Measurements from ENCODE around the gene OR6F1.
"Not testable (repeated sequence)": the region's sequence is repeated elsewhere in the genome, so short reads cannot be mapped to it uniquely, and the experiment has no call there.

OR6F1 gene

GRCh38 chr1:247716546-247716945 lies at the start of gene OR6F1:
Gene OR6F1 (minus strand): TSS chr1:247716646. CDS start chr1:247712755, 3,891 bp downstream.
- Histone ChIP-seq H3K27me3 (ENCODE audit: low read depth, low read length) (no peaks in the 10 kb centered on the region), H3K4me3 (ENCODE audit: low read depth in 1 of 2, low read length in 2 of 2) (no peak within 1 kb of the TSS), H3K27ac (ENCODE audit: low read length) (no peak within 1 kb of the TSS), H3K9me3 (ENCODE audit: control insufficient read depth in 1 of 2, low read length in 2 of 2) (peaks cover 0 to 4% of the 10 kb centered on the region in 2 donors), H3K4me1 (ENCODE audit: control insufficient read depth in 1 of 2, insufficient read depth in 2 of 2, low read length in 2 of 2) (no peaks in the 10 kb centered on the region), H3K36me3 (ENCODE audit: control insufficient read depth in 1 of 2, insufficient read depth in 2 of 2, low read length in 2 of 2) (no peaks in the 10 kb centered on the region)

GRCh38 chr1:247760456-247760855 lies 44.0 kb upstream of the OR6F1 start, which contains the start of gene OR1C1:
Gene OR1C1 (minus strand): TSS chr1:247760556. CDS start chr1:247758406, 2,150 bp downstream.
- Histone ChIP-seq H3K36me3 (ENCODE audit: control insufficient read depth in 1 of 2, insufficient read depth in 2 of 2, low read length in 2 of 2) (no peaks in the 10 kb centered on the region), H3K9me3 (ENCODE audit: control insufficient read depth in 1 of 2, low read length in 2 of 2) (no peaks in the 10 kb centered on the region), H3K27me3 (ENCODE audit: low read depth, low read length) (no peaks in the 10 kb centered on the region), H3K4me1 (ENCODE audit: control insufficient read depth in 1 of 2, insufficient read depth in 2 of 2, low read length in 2 of 2) (no peaks in the 10 kb centered on the region), H3K4me3 (ENCODE audit: low read depth in 1 of 2, low read length in 2 of 2) (no peak within 1 kb of the TSS), H3K27ac (ENCODE audit: low read length) (no peak within 1 kb of the TSS)

GRCh38 chr1:247754311-247754710 lies 37.9 kb upstream of the OR6F1 start:
- H3K4me1 ChIP-seq (ENCODE audit: control insufficient read depth in 1 of 2, insufficient read depth in 2 of 2, low read length in 2 of 2); H3K27ac ChIP-seq (ENCODE audit: low read length); H3K36me3 ChIP-seq (ENCODE audit: control insufficient read depth in 1 of 2, insufficient read depth in 2 of 2, low read length in 2 of 2); H3K4me3 ChIP-seq (ENCODE audit: low read depth in 1 of 2, low read length in 2 of 2); H3K27me3 ChIP-seq (ENCODE audit: low read depth, low read length): not testable (repeated sequence)
- peaks cover 0 to 12% of the 10 kb centered on the region in 2 donors for H3K9me3 ChIP-seq (ENCODE audit: control insufficient read depth in 1 of 2, low read length in 2 of 2)

- H3K9me3 ChIP-seq (ENCODE audit: control insufficient read depth in 1 of 2, low read length in 2 of 2): peaks cover 0 to 12% of the 10 kb centered on the region in 2 donors
- no peak overlapping the region for H3K4me3 ChIP-seq (ENCODE audit: low read depth in 1 of 2, low read length in 2 of 2)
- no peak overlapping the region for H3K27ac ChIP-seq (ENCODE audit: low read length)
- no peaks in the 10 kb centered on the region for H3K27me3 ChIP-seq (ENCODE audit: low read depth, low read length)
- H3K4me1 ChIP-seq (ENCODE audit: control insufficient read depth in 1 of 2, insufficient read depth in 2 of 2, low read length in 2 of 2): no peaks in the 10 kb centered on the region
- H3K36me3 ChIP-seq (ENCODE audit: control insufficient read depth in 1 of 2, insufficient read depth in 2 of 2, low read length in 2 of 2): no peaks in the 10 kb centered on the region
These were observed 33.4 kb upstream of the OR6F1 start for GRCh38 chr1:247749870-247750269.

- peaks cover 0 to 12% of the 10 kb centered on the region in 2 donors for H3K9me3 ChIP-seq (ENCODE audit: control insufficient read depth in 1 of 2, low read length in 2 of 2)
These were observed 31.6 kb upstream of the OR6F1 start, which contains the start of gene OR14A2 for GRCh38 chr1:247748041-247748440. Gene OR14A2 (minus strand): TSS chr1:247748141.

GRCh38 chr1:247747616-247748015 lies 31.2 kb upstream of the OR6F1 start:
- Histone ChIP-seq H3K27ac (ENCODE audit: low read length) (no peak overlapping the region), H3K36me3 (ENCODE audit: control insufficient read depth in 1 of 2, insufficient read depth in 2 of 2, low read length in 2 of 2) (no peaks in the 10 kb centered on the region), H3K9me3 (ENCODE audit: control insufficient read depth in 1 of 2, low read length in 2 of 2) (peaks cover 0 to 12% of the 10 kb centered on the region in 2 donors), H3K27me3 (ENCODE audit: low read depth, low read length) (no peaks in the 10 kb centered on the region), H3K4me1 (ENCODE audit: control insufficient read depth in 1 of 2, insufficient read depth in 2 of 2, low read length in 2 of 2) (no peaks in the 10 kb centered on the region), H3K4me3 (ENCODE audit: low read depth in 1 of 2, low read length in 2 of 2) (no peak overlapping the region)

More at GRCh38 chr1:247748041-247748440, 31.6 kb upstream of the OR6F1 start, which contains the start of gene OR14A2:
- H3K36me3 ChIP-seq (ENCODE audit: control insufficient read depth in 1 of 2, insufficient read depth in 2 of 2, low read length in 2 of 2): no peaks in the 10 kb centered on the region
- no peak within 1 kb of the TSS for H3K4me3 ChIP-seq (ENCODE audit: low read depth in 1 of 2, low read length in 2 of 2)
- H3K27ac ChIP-seq (ENCODE audit: low read length): no peak within 1 kb of the TSS
- H3K4me1 ChIP-seq (ENCODE audit: control insufficient read depth in 1 of 2, insufficient read depth in 2 of 2, low read length in 2 of 2): no peaks in the 10 kb centered on the region
- no peaks in the 10 kb centered on the region for H3K27me3 ChIP-seq (ENCODE audit: low read depth, low read length)

- Histone ChIP-seq H3K27ac (ENCODE audit: low read length) (no peak overlapping the region), H3K4me3 (ENCODE audit: low read depth in 1 of 2, low read length in 2 of 2) (no peak overlapping the region), H3K36me3 (ENCODE audit: control insufficient read depth in 1 of 2, insufficient read depth in 2 of 2, low read length in 2 of 2) (no peaks in the 10 kb centered on the region), H3K9me3 (ENCODE audit: control insufficient read depth in 1 of 2, low read length in 2 of 2) (peaks cover 0 to 12% of the 10 kb centered on the region in 2 donors), H3K27me3 (ENCODE audit: low read depth, low read length) (no peaks in the 10 kb centered on the region), H3K4me1 (ENCODE audit: control insufficient read depth in 1 of 2, insufficient read depth in 2 of 2, low read length in 2 of 2) (no peaks in the 10 kb centered on the region)
These were observed 30.0 kb upstream of the OR6F1 start for GRCh38 chr1:247746391-247746935.

- H3K4me1 ChIP-seq (ENCODE audit: control insufficient read depth in 1 of 2, insufficient read depth in 2 of 2, low read length in 2 of 2); H3K4me3 ChIP-seq (ENCODE audit: low read depth in 1 of 2, low read length in 2 of 2); H3K27me3 ChIP-seq (ENCODE audit: low read depth, low read length); H3K9me3 ChIP-seq (ENCODE audit: control insufficient read depth in 1 of 2, low read length in 2 of 2); H3K27ac ChIP-seq (ENCODE audit: low read length); H3K36me3 ChIP-seq (ENCODE audit: control insufficient read depth in 1 of 2, insufficient read depth in 2 of 2, low read length in 2 of 2): not testable (repeated sequence)
These were observed 25.8 kb upstream of the OR6F1 start for GRCh38 chr1:247742215-247742760.

GRCh38 chr1:247741756-247742155 lies 25.3 kb upstream of the OR6F1 start:
- Histone ChIP-seq H3K4me1 (ENCODE audit: control insufficient read depth in 1 of 2, insufficient read depth in 2 of 2, low read length in 2 of 2) (no peaks in the 10 kb centered on the region), H3K27me3 (ENCODE audit: low read depth, low read length) (no peaks in the 10 kb centered on the region), H3K4me3 (ENCODE audit: low read depth in 1 of 2, low read length in 2 of 2) (no peak overlapping the region), H3K9me3 (ENCODE audit: control insufficient read depth in 1 of 2, low read length in 2 of 2) (no peaks in the 10 kb centered on the region), H3K36me3 (ENCODE audit: control insufficient read depth in 1 of 2, insufficient read depth in 2 of 2, low read length in 2 of 2) (no peaks in the 10 kb centered on the region), H3K27ac (ENCODE audit: low read length) (no peak overlapping the region)

- Histone ChIP-seq H3K27me3 (ENCODE audit: low read depth, low read length) (no peaks in the 10 kb centered on the region), H3K9me3 (ENCODE audit: control insufficient read depth in 1 of 2, low read length in 2 of 2) (no peaks in the 10 kb centered on the region)
These were observed 24.3 kb upstream of the OR6F1 start for GRCh38 chr1:247740721-247741120.

GRCh38 chr1:247738315-247738714 lies 21.9 kb upstream of the OR6F1 start, which contains the start of gene OR14K1:
Gene OR14K1 (plus strand): TSS chr1:247738615. CDS start chr1:247738615, 0 bp downstream.
- H3K4me3 ChIP-seq (ENCODE audit: low read depth in 1 of 2, low read length in 2 of 2): no peak within 1 kb of the TSS
- no peak within 1 kb of the TSS for H3K27ac ChIP-seq (ENCODE audit: low read length)
- H3K9me3 ChIP-seq (ENCODE audit: control insufficient read depth in 1 of 2, low read length in 2 of 2): no peaks in the 10 kb centered on the region
- no peaks in the 10 kb centered on the region for H3K27me3 ChIP-seq (ENCODE audit: low read depth, low read length)
- H3K4me1 ChIP-seq (ENCODE audit: control insufficient read depth in 1 of 2, insufficient read depth in 2 of 2, low read length in 2 of 2): no peaks in the 10 kb centered on the region
- H3K36me3 ChIP-seq (ENCODE audit: control insufficient read depth in 1 of 2, insufficient read depth in 2 of 2, low read length in 2 of 2): no peaks in the 10 kb centered on the region

More at GRCh38 chr1:247740721-247741120, 24.3 kb upstream of the OR6F1 start:
- Histone ChIP-seq H3K4me1 (ENCODE audit: control insufficient read depth in 1 of 2, insufficient read depth in 2 of 2, low read length in 2 of 2) (no peaks in the 10 kb centered on the region), H3K27ac (ENCODE audit: low read length) (no peak overlapping the region), H3K4me3 (ENCODE audit: low read depth in 1 of 2, low read length in 2 of 2) (no peak overlapping the region), H3K36me3 (ENCODE audit: control insufficient read depth in 1 of 2, insufficient read depth in 2 of 2, low read length in 2 of 2) (no peaks in the 10 kb centered on the region)
